Measurements from ENCODE around the gene PPP1R10. TPM values are rescaled to one million over a fixed set of nuclear protein-coding genes. Genes with fewer than 3 reads are reported as not detected.
A peak's percentile ranks its signal among the peaks of the same experiment; 100 is the strongest.

The PPP1R10 gene
- total RNA-seq, 1 experiment from 2014 or later: 123 TPM

GRCh38 chr6:30614843-30615218 is 2.2 kb downstream of the PPP1R10 start:
- no peak overlapping the region for H3T11ph ChIP-seq (ENCODE audit: low read length)
- Mint-ChIP-seq H3K4me3 (peak overlapping the region; percentile 92 to 97), H3K27me3 (ENCODE audit: low read depth) (no peaks in the 10 kb centered on the region; the same call in 1 of the 2 replicates), H3K27ac (peak overlapping the region; percentile 99 to 100 (median 100)), H3K9me3 (peaks cover 8 to 12% of the 10 kb centered on the region in 2 experiments; a peak in 3 of 5 replicates), H3K4me1 (peaks cover 38 to 44% of the 10 kb centered on the region in 2 experiments), H3K36me3 (ENCODE audit: insufficient read depth in 1 of 3, low read depth in 3 of 3) (peaks cover 32 to 66% (median 48%) of the 10 kb centered on the region in 3 experiments)
- no peak overlapping the region for H2AK5ac ChIP-seq (ENCODE audit: insufficient read length, low read length)
- H3K18ac ChIP-seq (ENCODE audit: insufficient read length, low read depth, low read length): no peak overlapping the region
- H4K91ac ChIP-seq (ENCODE audit: insufficient read length, low read depth, low read length): no peak overlapping the region
- peak overlapping the region; percentile 99 for H3K9ac ChIP-seq (ENCODE audit: extremely low read depth, insufficient read length, low read length)
- no peak overlapping the region for H3K56ac ChIP-seq (ENCODE audit: insufficient read length, low read depth, low read length)
- H2AFZ ChIP-seq (ENCODE audit: low read length): no peak overlapping the region
- no peaks in the 10 kb centered on the region for H3K27me3 ChIP-seq (ENCODE audit: insufficient read depth, low read length)
- H3K27ac ChIP-seq (ENCODE audit: insufficient read length, low read depth, low read length): peak overlapping the region; percentile 90
- peaks cover 2% of the 10 kb centered on the region; the same call in 1 of the 2 replicates for H3K79me2 ChIP-seq (ENCODE audit: insufficient read depth, low read length)
- H2BK12ac ChIP-seq (ENCODE audit: insufficient read length, low read depth, low read length): no peak overlapping the region
- H2BK20ac ChIP-seq (ENCODE audit: low read depth, low read length, poor library complexity, severe bottlenecking): no peak overlapping the region
- no peak overlapping the region for H3K23ac ChIP-seq (ENCODE audit: insufficient read length, low read depth, low read length)
- H3K4ac ChIP-seq (ENCODE audit: low read depth, low read length): no peak overlapping the region; the same call in 1 of the 2 replicates
- no CpG with 5 or more reads among the region's 6 CpGs for WGBS (ENCODE audit: extremely low coverage, insufficient read length, low lambda C conversion rate)
- peaks cover 4% of the 10 kb centered on the region for H3K79me1 ChIP-seq (ENCODE audit: insufficient read depth, low read depth, low read length, poor library complexity, severe bottlenecking)
- DNase-seq: peak; percentile 89
- peaks cover 4% of the 10 kb centered on the region; the same call in 1 of the 2 replicates for H3K4me1 ChIP-seq (ENCODE audit: insufficient read depth, low read length)
- H3K9me3 ChIP-seq (ENCODE audit: control insufficient read depth, low read depth, low read length): no peaks in the 10 kb centered on the region
- H2BK5ac ChIP-seq (ENCODE audit: insufficient read length, low read length): no peak overlapping the region
- H3K4me2 ChIP-seq (ENCODE audit: insufficient read depth, insufficient read length, low read length): peak overlapping the region; percentile 89
- TF ChIP-seq CTCF (conservative IDR thresholded peaks at IDR 0.05): no peak
- H4K5ac ChIP-seq (ENCODE audit: insufficient read length, low read depth, low read length): no peak overlapping the region
- no peak overlapping the region for H3K14ac ChIP-seq (ENCODE audit: insufficient read depth, low read length)
- H4K8ac ChIP-seq (replicated peaks; ENCODE audit: insufficient read length, low read depth, low read length): no peak overlapping the region
- no peak overlapping the region for H2BK15ac ChIP-seq (ENCODE audit: low read depth, low read length)
- H2BK120ac ChIP-seq (ENCODE audit: low read depth, low read length, poor library complexity, severe bottlenecking): no peak overlapping the region
- peaks cover 21% of the 10 kb centered on the region for H3K23me2 ChIP-seq (ENCODE audit: insufficient read length, low read depth, low read length, poor library complexity, severe bottlenecking)
- H4K20me1 ChIP-seq (ENCODE audit: control insufficient read depth, insufficient read depth, insufficient read length): no peaks in the 10 kb centered on the region

Data from H9 (cell line).